ENCODE results near the gene ZNF532. TPM values are rescaled to one million over a fixed set of nuclear protein-coding genes. Genes with fewer than 3 reads are reported as not detected.
A peak's percentile ranks its signal among the peaks of the same experiment; 100 is the strongest.

The ZNF532 gene
- total RNA-seq, 1 donor from 2014 or later = 137 TPM

DNA sequence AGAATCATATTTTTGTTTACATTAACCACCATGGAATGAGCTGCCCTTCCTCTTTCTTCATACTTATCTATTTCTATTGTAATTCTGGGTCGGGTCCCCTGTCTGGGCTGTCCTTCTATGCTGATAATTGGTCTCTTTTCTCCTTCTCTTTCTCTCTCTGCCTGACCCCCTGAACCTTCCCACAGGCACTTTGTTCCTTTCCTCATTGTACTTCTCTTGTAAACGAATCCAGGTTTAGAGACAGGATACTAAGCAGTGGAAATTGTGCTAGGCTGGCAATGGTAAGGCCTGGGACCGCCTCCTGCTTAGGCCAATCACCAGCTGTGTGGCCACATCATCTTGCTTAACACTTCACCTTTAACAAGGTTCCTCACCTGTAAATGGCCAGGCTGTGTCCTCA, 137.0 kb downstream of the ZNF532 start:
- no peak overlapping the region for H3K4me2 ChIP-seq
- DNase-seq (ENCODE audit: low spot score) = peak; percentile 36
- H3K4me3 ChIP-seq = no peak overlapping the region
- no peak overlapping the region for H3K4me3 Mint-ChIP-seq
- H3K27ac Mint-ChIP-seq = no peak overlapping the region
- peaks cover 2% of the 10 kb centered on the region for H3K27me3 Mint-ChIP-seq (ENCODE audit: insufficient read depth, low read depth)
- H3K79me2 ChIP-seq (ENCODE audit: low read depth) = no peaks in the 10 kb centered on the region
- no peak overlapping the region for H3K27ac ChIP-seq
- no peak overlapping the region for H3K9ac ChIP-seq
- no peaks in the 10 kb centered on the region for H3K36me3 Mint-ChIP-seq
- H3K9me3 ChIP-seq (ENCODE audit: low read depth) = no peaks in the 10 kb centered on the region
- H4K20me1 ChIP-seq (ENCODE audit: low read depth) = no peaks in the 10 kb centered on the region
- peaks cover 11% of the 10 kb centered on the region for H3K9me3 Mint-ChIP-seq
- no peak overlapping the region for H2AFZ ChIP-seq (replicated peaks)
- no peaks in the 10 kb centered on the region for H3K36me3 ChIP-seq
- peaks cover 16% of the 10 kb centered on the region for H3K4me1 ChIP-seq
- TF ChIP-seq, protein P1, sequence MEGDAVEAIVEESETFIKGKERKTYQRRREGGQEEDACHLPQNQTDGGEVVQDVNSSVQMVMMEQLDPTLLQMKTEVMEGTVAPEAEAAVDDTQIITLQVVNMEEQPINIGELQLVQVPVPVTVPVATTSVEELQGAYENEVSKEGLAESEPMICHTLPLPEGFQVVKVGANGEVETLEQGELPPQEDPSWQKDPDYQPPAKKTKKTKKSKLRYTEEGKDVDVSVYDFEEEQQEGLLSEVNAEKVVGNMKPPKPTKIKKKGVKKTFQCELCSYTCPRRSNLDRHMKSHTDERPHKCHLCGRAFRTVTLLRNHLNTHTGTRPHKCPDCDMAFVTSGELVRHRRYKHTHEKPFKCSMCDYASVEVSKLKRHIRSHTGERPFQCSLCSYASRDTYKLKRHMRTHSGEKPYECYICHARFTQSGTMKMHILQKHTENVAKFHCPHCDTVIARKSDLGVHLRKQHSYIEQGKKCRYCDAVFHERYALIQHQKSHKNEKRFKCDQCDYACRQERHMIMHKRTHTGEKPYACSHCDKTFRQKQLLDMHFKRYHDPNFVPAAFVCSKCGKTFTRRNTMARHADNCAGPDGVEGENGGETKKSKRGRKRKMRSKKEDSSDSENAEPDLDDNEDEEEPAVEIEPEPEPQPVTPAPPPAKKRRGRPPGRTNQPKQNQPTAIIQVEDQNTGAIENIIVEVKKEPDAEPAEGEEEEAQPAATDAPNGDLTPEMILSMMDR (IDR thresholded peaks at IDR 0.05) = no peak
- TF ChIP-seq EZH2phosphoT487 (IDR thresholded peaks at IDR 0.05) = no peak
- TF ChIP-seq EZH2 (IDR thresholded peaks at IDR 0.05) = no peak
- H3F3A ChIP-seq (ENCODE audit: low read depth) = peaks cover 10% of the 10 kb centered on the region
- H3K4me1 Mint-ChIP-seq = peaks cover 36% of the 10 kb centered on the region
- H3K27me3 ChIP-seq = no peaks in the 10 kb centered on the region

DNA sequence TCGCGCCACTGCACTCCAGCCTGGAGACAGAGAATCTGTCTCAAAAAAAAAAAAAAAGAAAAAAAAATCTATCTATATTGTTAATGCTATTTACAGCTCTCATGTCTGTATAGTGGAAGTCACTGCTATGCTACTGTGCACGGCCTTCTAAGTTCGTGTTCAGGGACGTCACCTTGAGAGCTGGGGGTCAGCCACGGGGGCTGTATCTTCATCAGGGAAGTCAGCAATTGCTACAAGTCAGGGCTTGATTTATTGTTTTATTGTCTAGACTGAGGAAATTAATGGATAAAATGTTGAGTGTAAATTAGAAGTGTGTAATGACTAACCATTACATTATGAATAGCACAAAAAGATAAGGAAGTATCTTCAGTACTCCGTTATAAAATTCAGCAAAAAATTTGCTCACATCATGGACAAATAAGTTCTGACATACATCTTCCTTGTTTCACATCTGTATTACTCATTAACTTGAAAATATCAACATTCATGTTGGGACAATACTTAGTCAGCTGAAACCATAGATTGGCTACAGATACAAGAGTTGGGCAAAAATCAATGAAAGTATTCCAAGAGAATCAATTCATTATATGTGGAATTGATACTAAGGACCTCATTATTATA, 138.4 kb downstream of the ZNF532 start:
- no peak overlapping the region for H3K4me2 ChIP-seq
- no peak overlapping the region for H3K9ac ChIP-seq
- H3K4me3 Mint-ChIP-seq = no peak overlapping the region
- TF ChIP-seq, protein P1 (IDR thresholded peaks at IDR 0.05) = no peak
- no peak for TF ChIP-seq EZH2phosphoT487 (IDR thresholded peaks at IDR 0.05)
- TF ChIP-seq EZH2 (IDR thresholded peaks at IDR 0.05) = no peak
- no peak overlapping the region for H3K4me3 ChIP-seq
- no peak overlapping the region for H2AFZ ChIP-seq (replicated peaks)
- H3K9me3 Mint-ChIP-seq = peaks cover 11% of the 10 kb centered on the region
- no peaks in the 10 kb centered on the region for H3K36me3 Mint-ChIP-seq
- peaks cover 10% of the 10 kb centered on the region for H3F3A ChIP-seq (ENCODE audit: low read depth)
- DNase-seq (ENCODE audit: low spot score) = no peak
- no peak overlapping the region for H3K27ac Mint-ChIP-seq
- H4K20me1 ChIP-seq (ENCODE audit: low read depth) = no peaks in the 10 kb centered on the region
- no peaks in the 10 kb centered on the region for H3K9me3 ChIP-seq (ENCODE audit: low read depth)
- no peaks in the 10 kb centered on the region for H3K27me3 ChIP-seq
- no peak overlapping the region for H3K27ac ChIP-seq
- peaks cover 2% of the 10 kb centered on the region for H3K27me3 Mint-ChIP-seq (ENCODE audit: insufficient read depth, low read depth)
- H3K79me2 ChIP-seq (ENCODE audit: low read depth) = no peaks in the 10 kb centered on the region
- H3K4me1 ChIP-seq = peaks cover 16% of the 10 kb centered on the region
- peaks cover 29% of the 10 kb centered on the region for H3K4me1 Mint-ChIP-seq
- no peaks in the 10 kb centered on the region for H3K36me3 ChIP-seq

DNA sequence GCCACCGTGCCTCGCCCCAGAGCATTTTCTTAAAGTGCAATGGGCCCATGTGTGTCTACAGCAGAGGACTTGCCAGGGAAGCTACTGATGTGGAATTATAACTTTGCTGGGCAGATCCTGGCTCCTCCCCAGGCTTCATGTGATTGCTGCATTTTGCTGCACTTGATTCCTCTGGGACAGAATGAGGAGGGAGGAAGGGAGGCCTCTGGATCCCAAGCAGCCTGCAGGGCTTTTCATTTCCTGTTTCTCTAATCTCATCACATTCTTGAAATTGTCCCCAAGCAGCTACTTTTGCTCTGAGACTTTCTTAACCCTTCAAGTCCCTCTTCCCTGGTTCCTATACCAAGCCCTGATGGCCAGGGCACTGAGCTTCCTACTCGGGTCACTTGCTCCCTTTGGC, 140.6 kb downstream of the ZNF532 start:
- Histone ChIP-seq H3K27ac (no peak overlapping the region), H3K4me1 (peaks cover 16% of the 10 kb centered on the region), H3F3A (ENCODE audit: low read depth) (peaks cover 10% of the 10 kb centered on the region), H3K9me3 (ENCODE audit: low read depth) (no peaks in the 10 kb centered on the region), H3K27me3 (no peaks in the 10 kb centered on the region), H3K4me3 (no peak overlapping the region), H4K20me1 (ENCODE audit: low read depth) (no peaks in the 10 kb centered on the region), H3K9ac (no peak overlapping the region), H3K4me2 (peak overlapping the region; percentile 9), H3K36me3 (no peaks in the 10 kb centered on the region), H2AFZ (replicated peaks) (no peak overlapping the region), H3K79me2 (ENCODE audit: low read depth) (no peaks in the 10 kb centered on the region)
- Mint-ChIP-seq H3K4me1 (peaks cover 23% of the 10 kb centered on the region), H3K36me3 (no peaks in the 10 kb centered on the region), H3K27ac (peak overlapping the region; percentile 39), H3K9me3 (peaks cover 11% of the 10 kb centered on the region), H3K4me3 (no peak overlapping the region), H3K27me3 (ENCODE audit: insufficient read depth, low read depth) (peaks cover 2% of the 10 kb centered on the region)
- DNase-seq (ENCODE audit: low spot score) = no peak
- TF ChIP-seq, protein P1 (IDR thresholded peaks at IDR 0.05) = no peak
- TF ChIP-seq EZH2phosphoT487 (IDR thresholded peaks at IDR 0.05) = no peak
- no peak for TF ChIP-seq EZH2 (IDR thresholded peaks at IDR 0.05)
